Bronchial epithelial cell (primary cell): ENCODE results near the gene ARRDC3. TPM values are rescaled to one million over a fixed set of nuclear protein-coding genes. Genes with fewer than 3 reads are reported as not detected.
A peak's percentile ranks its signal among the peaks of the same experiment; 100 is the strongest.

Experiments used
- DNase-seq: peaks from one replicate; pipeline ENCODE4 v3.0.0-alpha.2; 2010; ENCODE audit warnings: low read depth
- FAIRE-seq: peaks from 2 replicates; lab custom pipeline; 2011; peaks lifted over from hg19 to GRCh38; lab: Jason Lieb, UNC
- H3K27me3 ChIP-seq: 2 replicates; pipeline ENCODE4 v1.5.1; 2011; ENCODE audit warnings: low read length; ENCODE audit not compliant: control insufficient read depth, insufficient read depth
- H3K36me3 ChIP-seq: 2 replicates; pipeline ENCODE4 v1.5.1; 2011; ENCODE audit warnings: low read length; ENCODE audit not compliant: control insufficient read depth, insufficient read depth
- H3K4me3 ChIP-seq: 2 replicates; pipeline ENCODE4 v1.5.1; 2011; ENCODE audit warnings: mild to moderate bottlenecking, low read depth, low read length, control low read depth
- total RNA-seq: library from RNA; depleted of rRNA; stranded (reverse); fragments of >200 nt; gene quantifications from 2 replicates; pipeline ENCODE4 v1.2.1, GENCODE V29; 2014
- TF ChIP-seq, protein P1 (sequence below): IDR thresholded peaks from 2 replicates; pipeline ENCODE4 v1.5.1; 2011; ENCODE audit warnings: mild to moderate bottlenecking, moderate library complexity, low read length, control low read depth, inconsistent platforms; ENCODE audit not compliant: insufficient read depth, severe bottlenecking

The ARRDC3 gene
- total RNA-seq, 1 donor from 2014 or later: 70.3 TPM

DNA sequence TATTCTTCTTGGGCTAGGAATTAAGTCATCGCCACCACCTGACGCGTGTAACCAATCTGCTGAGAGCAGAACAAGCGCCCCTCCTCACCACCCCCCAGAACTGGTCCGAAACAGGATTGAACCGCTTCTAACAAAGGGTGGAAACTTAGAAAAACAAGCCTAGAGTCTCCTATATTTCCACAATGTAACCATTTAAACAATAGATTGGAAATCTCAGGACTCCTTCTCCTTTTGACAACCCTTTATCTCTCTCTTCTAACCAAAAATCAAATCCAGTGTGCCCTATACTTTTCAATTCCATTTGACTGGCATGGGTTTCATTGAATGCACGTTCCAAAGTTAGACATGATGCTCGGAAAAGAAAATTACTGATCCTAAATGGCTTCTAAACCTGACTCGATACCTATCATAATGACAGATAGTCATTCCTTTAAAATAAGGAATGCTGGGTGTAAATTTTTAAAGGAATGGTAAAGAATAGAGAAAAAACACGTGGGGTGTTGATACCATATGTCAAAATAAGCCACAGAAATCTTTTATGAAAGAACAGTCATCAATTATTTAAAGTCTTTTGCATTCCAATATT is 1.2 kb downstream of the ARRDC3 start:
- TF ChIP-seq, protein P1, sequence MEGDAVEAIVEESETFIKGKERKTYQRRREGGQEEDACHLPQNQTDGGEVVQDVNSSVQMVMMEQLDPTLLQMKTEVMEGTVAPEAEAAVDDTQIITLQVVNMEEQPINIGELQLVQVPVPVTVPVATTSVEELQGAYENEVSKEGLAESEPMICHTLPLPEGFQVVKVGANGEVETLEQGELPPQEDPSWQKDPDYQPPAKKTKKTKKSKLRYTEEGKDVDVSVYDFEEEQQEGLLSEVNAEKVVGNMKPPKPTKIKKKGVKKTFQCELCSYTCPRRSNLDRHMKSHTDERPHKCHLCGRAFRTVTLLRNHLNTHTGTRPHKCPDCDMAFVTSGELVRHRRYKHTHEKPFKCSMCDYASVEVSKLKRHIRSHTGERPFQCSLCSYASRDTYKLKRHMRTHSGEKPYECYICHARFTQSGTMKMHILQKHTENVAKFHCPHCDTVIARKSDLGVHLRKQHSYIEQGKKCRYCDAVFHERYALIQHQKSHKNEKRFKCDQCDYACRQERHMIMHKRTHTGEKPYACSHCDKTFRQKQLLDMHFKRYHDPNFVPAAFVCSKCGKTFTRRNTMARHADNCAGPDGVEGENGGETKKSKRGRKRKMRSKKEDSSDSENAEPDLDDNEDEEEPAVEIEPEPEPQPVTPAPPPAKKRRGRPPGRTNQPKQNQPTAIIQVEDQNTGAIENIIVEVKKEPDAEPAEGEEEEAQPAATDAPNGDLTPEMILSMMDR: no peak
- Histone ChIP-seq H3K4me3 (peak overlapping the region; percentile 71), H3K36me3 (no peaks in the 10 kb centered on the region), H3K27me3 (no peaks in the 10 kb centered on the region)
- DNase-seq: peak; percentile 81
- no peak for FAIRE-seq

DNA sequence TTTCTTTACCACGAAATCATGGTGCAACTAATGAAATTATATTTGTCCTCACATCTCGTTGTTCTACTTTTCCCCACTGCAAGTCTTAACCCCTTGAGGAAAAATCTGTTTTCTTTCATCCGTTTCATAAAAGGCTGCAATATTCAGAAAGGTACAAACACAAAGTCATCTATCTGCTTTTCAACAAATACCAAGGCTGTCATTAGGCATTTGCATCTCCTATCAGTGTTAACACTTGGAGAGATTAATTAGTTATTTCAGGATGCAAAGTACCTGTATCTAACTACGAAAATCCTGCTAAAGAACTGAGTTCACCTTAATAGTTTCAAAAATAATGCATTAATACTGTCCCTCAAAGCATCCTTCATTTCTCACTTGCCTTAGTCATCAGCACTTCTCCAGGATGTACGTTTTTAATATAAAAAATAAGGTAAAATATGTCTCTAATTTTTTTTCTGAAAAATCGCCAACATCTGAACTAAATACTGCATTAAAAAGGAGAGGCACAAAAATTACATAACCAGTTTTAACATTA is 1.8 kb downstream of the ARRDC3 start:
- no peaks in the 10 kb centered on the region for H3K27me3 ChIP-seq
- no peak for FAIRE-seq
- TF ChIP-seq, protein P1: no peak
- H3K4me3 ChIP-seq: peak overlapping the region; percentile 71
- H3K36me3 ChIP-seq: peaks cover 2% of the 10 kb centered on the region
- no peak for DNase-seq

DNA sequence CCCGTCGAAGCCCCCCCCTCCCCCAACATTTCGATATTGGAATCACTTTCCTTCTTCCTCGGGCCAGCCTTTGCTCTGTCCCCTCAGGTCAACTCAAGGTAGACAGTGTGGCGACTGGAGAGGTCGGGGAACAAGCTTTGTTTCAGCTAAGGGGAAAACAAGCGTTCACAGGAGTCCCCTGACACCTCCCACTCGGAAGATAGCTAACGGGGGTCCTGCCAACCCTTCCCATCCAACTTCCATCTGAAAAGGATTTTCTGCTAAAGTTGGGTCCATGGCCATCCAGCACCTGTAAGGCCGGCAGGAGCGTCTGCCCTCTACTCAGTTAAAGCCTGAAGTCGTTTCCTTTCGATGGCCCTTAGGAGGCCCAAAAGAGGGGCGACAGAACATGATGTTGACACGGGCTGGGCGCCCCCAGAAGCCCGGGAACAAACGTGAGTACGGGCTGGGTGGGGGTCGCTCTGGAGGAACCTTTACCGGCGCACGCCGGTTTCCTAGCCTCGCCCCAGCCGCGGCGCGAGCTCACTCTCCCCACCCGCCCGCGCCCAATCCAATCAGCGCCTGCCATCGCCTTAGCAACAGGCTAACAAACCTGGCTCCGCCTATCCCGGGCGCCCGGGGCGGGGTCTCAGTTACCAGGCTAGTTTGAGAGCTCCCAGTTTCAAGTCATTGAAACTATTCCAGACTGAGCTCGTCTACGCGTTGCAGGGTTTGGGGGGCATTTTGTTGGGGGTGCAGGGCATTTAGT is 2.5 kb downstream of the ARRDC3 start:
- DNase-seq: peak; percentile 87
- TF ChIP-seq, protein P1: no peak
- FAIRE-seq: no peak
- no peaks in the 10 kb centered on the region for H3K27me3 ChIP-seq
- peak overlapping the region; percentile 71 for H3K4me3 ChIP-seq
- H3K36me3 ChIP-seq: peaks cover 2% of the 10 kb centered on the region

DNA sequence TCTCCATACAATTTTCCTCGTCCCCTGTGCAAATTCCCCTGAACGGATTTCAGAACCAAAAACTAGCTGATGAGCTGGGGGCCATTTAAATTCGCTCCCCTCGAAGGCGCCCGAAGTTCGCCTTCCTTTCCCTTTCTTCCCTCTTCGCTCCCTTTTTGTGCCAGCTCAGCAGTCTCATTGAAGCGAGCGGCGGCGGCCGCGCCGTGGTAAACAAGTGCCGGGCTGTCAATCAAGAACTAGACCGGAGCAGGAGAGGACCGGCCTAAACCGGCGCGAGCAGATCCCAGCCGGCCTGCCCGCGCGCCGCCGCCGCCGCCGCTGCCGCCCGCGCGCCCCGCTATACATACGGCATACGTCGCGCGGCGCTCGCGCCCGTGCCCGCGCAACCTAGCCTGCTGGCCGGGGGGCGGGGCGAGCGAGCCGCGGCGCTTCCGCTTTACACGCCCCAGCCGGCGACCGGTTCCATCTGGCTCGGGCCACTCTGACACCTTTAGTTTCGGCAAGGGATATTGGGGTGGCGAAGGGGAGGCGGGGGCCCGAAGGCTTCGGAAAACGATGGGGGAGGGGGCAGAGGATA is 3.1 kb downstream of the ARRDC3 start:
- TF ChIP-seq, protein P1: no peak
- no peak for FAIRE-seq
- peak; percentile 74 for DNase-seq

DNA sequence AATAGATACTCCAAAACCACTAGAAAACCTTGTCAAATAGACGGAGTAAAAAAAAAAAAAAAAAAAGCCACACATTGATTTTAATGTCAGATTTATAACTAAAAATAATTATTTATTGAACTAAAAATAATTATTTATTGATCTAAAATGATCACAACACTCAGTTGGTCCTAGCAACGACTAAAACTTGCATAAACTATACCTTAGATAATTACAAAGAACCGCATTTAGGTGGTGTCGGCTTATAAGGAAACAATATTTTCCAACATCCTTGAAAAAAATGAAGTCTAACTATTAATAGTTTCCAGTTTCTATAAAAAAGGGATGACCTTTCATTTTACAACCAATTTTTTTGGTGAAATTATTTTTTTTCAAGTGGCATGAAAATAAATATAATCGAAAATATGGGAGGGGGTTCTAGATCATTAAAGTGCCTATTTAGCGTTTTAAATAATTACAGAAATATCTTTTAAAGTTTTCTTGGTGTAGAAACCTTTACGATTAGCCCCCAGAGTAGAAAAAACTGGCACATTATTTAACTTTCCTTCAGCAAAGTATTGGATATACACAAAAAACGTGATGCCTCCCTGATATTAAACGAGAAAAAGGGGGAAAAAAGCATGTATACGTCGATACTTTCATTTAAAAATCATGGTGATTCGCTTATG is 3.7 kb downstream of the ARRDC3 start:
- TF ChIP-seq, protein P1: no peak
- peaks cover 5% of the 10 kb centered on the region for H3K36me3 ChIP-seq
- H3K27me3 ChIP-seq: no peaks in the 10 kb centered on the region
- peak overlapping the region; percentile 64 for H3K4me3 ChIP-seq
- DNase-seq (no peak), FAIRE-seq (no peak)

More for the DNA sequence above, 3.1 kb downstream of the ARRDC3 start:
- Histone ChIP-seq H3K4me3 (peak overlapping the region; percentile 71), H3K36me3 (peaks cover 3% of the 10 kb centered on the region), H3K27me3 (no peaks in the 10 kb centered on the region)
